ENCODE measurements around the gene TBC1D22B. TPM values are rescaled to one million over a fixed set of nuclear protein-coding genes. Genes with fewer than 3 reads are reported as not detected.
A peak's percentile ranks its signal among the peaks of the same experiment; 100 is the strongest.

The TBC1D22B gene
- polyA plus RNA-seq, 3 donors = 3.9 to 5.0 (median 4.9) TPM

DNA sequence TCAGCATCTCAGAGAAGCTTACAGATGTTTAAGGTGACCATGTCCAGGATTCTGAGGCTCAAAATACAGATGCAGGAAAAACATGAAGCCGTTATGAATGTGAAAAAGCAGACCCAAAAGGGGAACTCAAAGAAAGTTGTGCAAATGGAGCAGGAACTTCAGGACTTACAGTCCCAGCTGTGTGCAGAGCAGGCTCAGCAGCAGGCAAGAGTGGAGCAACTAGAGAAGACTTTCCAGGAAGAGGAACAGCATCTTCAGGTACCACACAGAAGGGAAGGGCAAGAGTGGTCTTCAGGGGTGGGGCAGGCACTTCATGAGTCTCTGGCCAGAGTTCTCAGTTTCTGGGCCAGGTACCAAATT lies 111.4 kb downstream of the TBC1D22B start:
- peak; percentile 12 to 24 (median 17) for DNase-seq
- Histone ChIP-seq H3K4me2 (replicated peaks; ENCODE audit: extremely low read depth, low read length, poor library complexity, severe bottlenecking) (peak overlapping the region; percentile 9), H3K9ac (ENCODE audit: insufficient read depth, low read length, poor library complexity, severe bottlenecking) (no peak overlapping the region), H3K79me2 (ENCODE audit: insufficient read depth, low read length) (no peaks in the 10 kb centered on the region), H4K20me1 (ENCODE audit: insufficient read depth, low read length) (no peaks in the 10 kb centered on the region), H3K27me3 (ENCODE audit: control insufficient read depth in 2 of 2, insufficient read depth in 2 of 2, low read length in 2 of 2) (no peaks in the 10 kb centered on the region), H3K4me3 (replicated peaks in 1 of 3; ENCODE audit: low read depth in 2 of 3, low read length in 3 of 3) (no peak overlapping the region), H3K9me3 (replicated peaks in 1 of 2; ENCODE audit: control insufficient read depth in 1 of 2, insufficient read depth in 1 of 2, low read length in 2 of 2) (no peaks in the 10 kb centered on the region), H2AFZ (ENCODE audit: insufficient read depth, low read depth, low read length, poor library complexity, severe bottlenecking) (no peak overlapping the region), H3K36me3 (replicated peaks in 1 of 2; ENCODE audit: control insufficient read depth in 1 of 2, insufficient read depth in 2 of 2, low read length in 2 of 2) (peaks cover 18 to 63% of the 10 kb centered on the region in 2 donors), H3K4me1 (ENCODE audit: control insufficient read depth in 1 of 2, insufficient read depth in 2 of 2, low read length in 2 of 2) (peaks cover 12 to 14% of the 10 kb centered on the region in 2 donors), H3K27ac (ENCODE audit: low read depth in 1 of 2, low read length in 2 of 2) (peak overlapping the region in 1 of 2 donors; percentile 61)
- TF ChIP-seq, protein P1, sequence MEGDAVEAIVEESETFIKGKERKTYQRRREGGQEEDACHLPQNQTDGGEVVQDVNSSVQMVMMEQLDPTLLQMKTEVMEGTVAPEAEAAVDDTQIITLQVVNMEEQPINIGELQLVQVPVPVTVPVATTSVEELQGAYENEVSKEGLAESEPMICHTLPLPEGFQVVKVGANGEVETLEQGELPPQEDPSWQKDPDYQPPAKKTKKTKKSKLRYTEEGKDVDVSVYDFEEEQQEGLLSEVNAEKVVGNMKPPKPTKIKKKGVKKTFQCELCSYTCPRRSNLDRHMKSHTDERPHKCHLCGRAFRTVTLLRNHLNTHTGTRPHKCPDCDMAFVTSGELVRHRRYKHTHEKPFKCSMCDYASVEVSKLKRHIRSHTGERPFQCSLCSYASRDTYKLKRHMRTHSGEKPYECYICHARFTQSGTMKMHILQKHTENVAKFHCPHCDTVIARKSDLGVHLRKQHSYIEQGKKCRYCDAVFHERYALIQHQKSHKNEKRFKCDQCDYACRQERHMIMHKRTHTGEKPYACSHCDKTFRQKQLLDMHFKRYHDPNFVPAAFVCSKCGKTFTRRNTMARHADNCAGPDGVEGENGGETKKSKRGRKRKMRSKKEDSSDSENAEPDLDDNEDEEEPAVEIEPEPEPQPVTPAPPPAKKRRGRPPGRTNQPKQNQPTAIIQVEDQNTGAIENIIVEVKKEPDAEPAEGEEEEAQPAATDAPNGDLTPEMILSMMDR (IDR thresholded peaks at IDR 0.05) = no peak
- intact Hi-C loops (cut with micrococcal nuclease) = no loop called here
- no peaks in the 10 kb centered on the region for H3K27me3 Mint-ChIP-seq (ENCODE audit: low read depth in 3 of 3)
- H3K4me3 Mint-ChIP-seq = no peak overlapping the region
- WGBS (ENCODE audit: insufficient coverage) = 11% methylated on average over 1 of the region's 1 CpG
- H3K9me3 Mint-ChIP-seq = no peaks in the 10 kb centered on the region
- H3K27ac Mint-ChIP-seq = peak overlapping the region in 5 of 7 donors; percentile 0 to 60 (median 43)
- H3K36me3 Mint-ChIP-seq = peaks cover 42 to 61% of the 10 kb centered on the region in 2 donors
- H3K4me1 Mint-ChIP-seq = peaks cover 17% of the 10 kb centered on the region

DNA sequence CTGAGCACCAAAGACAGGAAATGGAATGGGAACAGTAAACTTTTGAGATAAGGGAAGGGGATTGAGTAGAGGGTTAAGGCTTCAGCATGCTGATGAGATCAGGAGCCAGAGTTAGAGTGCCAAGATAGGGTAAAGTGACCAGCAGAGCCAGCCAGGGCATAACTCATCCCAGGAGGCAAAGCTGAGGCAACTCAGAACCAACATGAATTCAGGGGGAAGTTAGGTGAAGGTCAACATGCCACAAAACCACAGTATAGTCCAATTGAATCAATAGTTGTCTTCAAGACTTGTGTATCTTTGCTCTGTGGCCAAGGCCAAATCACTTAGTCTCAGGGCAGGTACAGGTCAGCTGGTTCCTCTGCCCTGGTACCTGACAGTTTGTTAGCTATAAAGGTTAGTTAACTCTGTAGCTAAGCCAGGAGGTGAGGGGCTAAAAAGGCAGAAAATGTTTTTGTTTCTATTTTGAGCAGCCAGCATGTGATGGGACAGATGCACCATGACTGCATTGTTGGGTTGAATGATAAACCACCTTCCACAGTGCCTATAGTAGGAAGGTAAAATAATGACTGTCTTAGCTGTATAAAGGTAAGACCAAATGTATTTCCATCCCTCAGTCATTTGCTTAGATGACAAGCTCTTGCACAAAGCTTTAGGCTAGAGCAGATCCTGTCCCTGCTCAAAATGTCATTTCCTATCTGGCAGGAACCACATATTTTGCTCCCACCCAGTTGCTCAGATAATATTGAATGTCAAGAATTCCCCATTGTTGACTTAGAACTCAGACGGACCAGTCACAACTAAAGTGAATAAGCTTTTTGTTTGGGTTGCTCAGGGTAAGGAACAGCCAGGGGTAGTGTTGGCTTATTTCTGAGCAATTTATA lies 112.0 kb downstream of the TBC1D22B start:
- no peaks in the 10 kb centered on the region for H3K9me3 ChIP-seq (replicated peaks in 1 of 2; ENCODE audit: control insufficient read depth in 1 of 2, insufficient read depth in 1 of 2, low read length in 2 of 2)
- no peak overlapping the region for H3K4me3 Mint-ChIP-seq
- no peaks in the 10 kb centered on the region for H3K9me3 Mint-ChIP-seq
- peaks cover 23 to 63% of the 10 kb centered on the region in 2 donors for H3K36me3 ChIP-seq (replicated peaks in 1 of 2; ENCODE audit: control insufficient read depth in 1 of 2, insufficient read depth in 2 of 2, low read length in 2 of 2)
- no peaks in the 10 kb centered on the region for H3K27me3 ChIP-seq (ENCODE audit: control insufficient read depth in 2 of 2, insufficient read depth in 2 of 2, low read length in 2 of 2)
- H3K27ac Mint-ChIP-seq = peak overlapping the region in 3 of 7 donors; percentile 43 to 60 (median 60)
- no peak overlapping the region for H2AFZ ChIP-seq (ENCODE audit: insufficient read depth, low read depth, low read length, poor library complexity, severe bottlenecking)
- no peaks in the 10 kb centered on the region for H3K79me2 ChIP-seq (ENCODE audit: insufficient read depth, low read length)
- no peak overlapping the region for H3K9ac ChIP-seq (ENCODE audit: insufficient read depth, low read length, poor library complexity, severe bottlenecking)
- H3K4me1 ChIP-seq (ENCODE audit: control insufficient read depth in 1 of 2, insufficient read depth in 2 of 2, low read length in 2 of 2) = peaks cover 12 to 14% of the 10 kb centered on the region in 2 donors
- DNase-seq = no peak
- H3K27me3 Mint-ChIP-seq (ENCODE audit: low read depth in 3 of 3) = no peaks in the 10 kb centered on the region
- H4K20me1 ChIP-seq (ENCODE audit: insufficient read depth, low read length) = no peaks in the 10 kb centered on the region
- no CpG with 5 or more reads among the region's 1 CpG for WGBS (ENCODE audit: insufficient coverage)
- no peak overlapping the region for H3K4me2 ChIP-seq (replicated peaks; ENCODE audit: extremely low read depth, low read length, poor library complexity, severe bottlenecking)
- intact Hi-C loops (cut with micrococcal nuclease) = no loop called here
- peak overlapping the region in 1 of 2 donors; percentile 61 for H3K27ac ChIP-seq (ENCODE audit: low read depth in 1 of 2, low read length in 2 of 2)
- H3K36me3 Mint-ChIP-seq = peaks cover 43 to 62% of the 10 kb centered on the region in 2 donors
- peaks cover 17% of the 10 kb centered on the region for H3K4me1 Mint-ChIP-seq
- H3K4me3 ChIP-seq (replicated peaks in 1 of 3; ENCODE audit: low read depth in 2 of 3, low read length in 3 of 3) = no peak overlapping the region
- TF ChIP-seq, protein P1 (IDR thresholded peaks at IDR 0.05) = no peak
